ENCODE measurements around the gene LHX3. TPM values are rescaled to one million over a fixed set of nuclear protein-coding genes. Genes with fewer than 3 reads are reported as not detected.

The LHX3 gene
- total RNA-seq, 1 experiment from 2014 or later, result not detected

- no peak overlapping the region for H4K8ac ChIP-seq (replicated peaks; ENCODE audit: insufficient read length, low read depth, low read length)
- WGBS (ENCODE audit: extremely low coverage, insufficient read length, low lambda C conversion rate), result no CpG with 5 or more reads among the region's 5 CpGs
- H2BK12ac ChIP-seq (ENCODE audit: insufficient read length, low read depth, low read length), result no peak overlapping the region
- H3K4me2 ChIP-seq (ENCODE audit: insufficient read depth, insufficient read length, low read length), result no peak overlapping the region
- no peak overlapping the region for H3K4ac ChIP-seq (ENCODE audit: low read depth, low read length)
- no peak overlapping the region for H3K23ac ChIP-seq (ENCODE audit: insufficient read length, low read depth, low read length)
- peaks cover 78% of the 10 kb centered on the region for H3K27me3 ChIP-seq (ENCODE audit: insufficient read depth, low read length)
- no peak overlapping the region for H3K18ac ChIP-seq (ENCODE audit: insufficient read length, low read depth, low read length)
- H3K14ac ChIP-seq (ENCODE audit: insufficient read depth, low read length), result no peak overlapping the region
- H4K5ac ChIP-seq (ENCODE audit: insufficient read length, low read depth, low read length), result no peak overlapping the region
- no peaks in the 10 kb centered on the region for H3K9me3 ChIP-seq (ENCODE audit: control insufficient read depth, low read depth, low read length)
- no peak overlapping the region for H2BK5ac ChIP-seq (ENCODE audit: insufficient read length, low read length)
- no peak for DNase-seq
- no peak overlapping the region for H2AK5ac ChIP-seq (ENCODE audit: insufficient read length, low read length)
- H3K9me3 Mint-ChIP-seq, result no peaks in the 10 kb centered on the region
- no peak overlapping the region for H2BK15ac ChIP-seq (ENCODE audit: low read depth, low read length)
- H3K36me3 Mint-ChIP-seq (ENCODE audit: insufficient read depth in 1 of 3, low read depth in 3 of 3), result no peaks in the 10 kb centered on the region
- no peak overlapping the region for H2AFZ ChIP-seq (ENCODE audit: low read length)
- H3K27ac ChIP-seq (ENCODE audit: insufficient read length, low read depth, low read length), result no peak overlapping the region
- no peaks in the 10 kb centered on the region for H3K79me1 ChIP-seq (ENCODE audit: insufficient read depth, low read depth, low read length, poor library complexity, severe bottlenecking)
- no peak overlapping the region for H3K56ac ChIP-seq (ENCODE audit: insufficient read length, low read depth, low read length)
- H3K27ac Mint-ChIP-seq, result no peak overlapping the region
- no peak overlapping the region for H2BK20ac ChIP-seq (ENCODE audit: low read depth, low read length, poor library complexity, severe bottlenecking)
- H3K4me1 Mint-ChIP-seq, result peaks cover 14 to 52% of the 10 kb centered on the region in 2 experiments
- H3T11ph ChIP-seq (ENCODE audit: low read length), result no peak overlapping the region
- peaks cover 94% of the 10 kb centered on the region for H3K27me3 Mint-ChIP-seq (ENCODE audit: low read depth)
- no peak overlapping the region for H4K91ac ChIP-seq (ENCODE audit: insufficient read length, low read depth, low read length)
- H3K23me2 ChIP-seq (ENCODE audit: insufficient read length, low read depth, low read length, poor library complexity, severe bottlenecking), result peaks cover 5% of the 10 kb centered on the region
- H2BK120ac ChIP-seq (ENCODE audit: low read depth, low read length, poor library complexity, severe bottlenecking), result no peak overlapping the region
- H3K9ac ChIP-seq (ENCODE audit: extremely low read depth, insufficient read length, low read length), result no peak overlapping the region
- H3K4me3 Mint-ChIP-seq, result peak overlapping the region; percentile 45 to 71; a peak in 4 of 5 replicates
- no peaks in the 10 kb centered on the region for H3K79me2 ChIP-seq (ENCODE audit: insufficient read depth, low read length)
- H3K4me1 ChIP-seq (ENCODE audit: insufficient read depth, low read length), result no peaks in the 10 kb centered on the region
- H4K20me1 ChIP-seq (ENCODE audit: control insufficient read depth, insufficient read depth, insufficient read length), result no peaks in the 10 kb centered on the region
- no peak for TF ChIP-seq CTCF (conservative IDR thresholded peaks at IDR 0.05)
Measured at GRCh38 chr9:136194540-136194939, 10.4 kb downstream of the LHX3 start.

Measured in H9 (cell line).